Measurements from ENCODE around the gene GIMAP8.

DNA sequence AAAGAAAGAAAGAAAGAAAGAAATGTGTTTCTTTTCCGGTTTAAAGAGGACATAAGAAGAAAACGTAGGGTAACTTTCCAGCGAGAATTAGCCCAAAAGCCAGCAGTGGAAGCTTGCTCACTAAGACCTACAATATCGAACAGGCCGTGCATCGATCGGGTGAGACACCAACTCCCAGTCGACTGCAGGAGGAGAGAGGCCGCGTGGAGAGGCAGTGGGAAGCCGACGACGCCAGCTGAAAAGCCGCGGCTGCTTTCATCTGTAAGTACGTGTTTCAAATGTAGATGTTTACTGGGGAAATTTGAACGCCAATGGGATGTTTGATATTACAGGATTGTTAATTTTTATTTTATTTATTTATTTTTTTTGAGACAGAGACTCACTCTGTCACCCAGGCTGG lies 28.6 kb upstream of the GIMAP8 start:
- TF ChIP-seq POLR2AphosphoS5 (IDR thresholded peaks at IDR 0.05) (no peak), CTCF (IDR thresholded peaks at IDR 0.05) (no peak), POLR2A (IDR thresholded peaks at IDR 0.05) (no peak)
